WERI-Rb-1 (cell line): ENCODE results near the gene KLHL14.

ENCODE experiments used
- DNase-seq: peaks from one replicate; pipeline ENCODE4 v3.0.0-alpha.2; 2020
- H3K27ac ChIP-seq: fragments of 250-450 bp; sonication (Bioruptor Pico); 2 replicates; pipeline ENCODE4 v1.5.1; 2020; ENCODE audit warnings: mild to moderate bottlenecking, moderate library complexity
- H3K27me3 ChIP-seq: fragments of 250-450 bp; sonication (Bioruptor Pico); 2 replicates; pipeline ENCODE4 v1.5.1; 2021; ENCODE audit warnings: mild to moderate bottlenecking, low read depth, moderate library complexity; ENCODE audit not compliant: insufficient read depth, severe bottlenecking
- H3K36me3 ChIP-seq: fragments of 250-450 bp; sonication (Bioruptor Pico); 2 replicates; pipeline ENCODE4 v1.5.1; 2020; ENCODE audit warnings: mild to moderate bottlenecking, moderate library complexity
- H3K4me3 ChIP-seq: 2 replicates; pipeline ENCODE4 v1.5.1; 2011; ENCODE audit warnings: low read depth, mild to moderate bottlenecking, control low read depth, low read length
- H3K9me3 ChIP-seq: fragments of 250-450 bp; sonication (Bioruptor Pico); 2 replicates; pipeline ENCODE4 v1.5.1; 2021; ENCODE audit warnings: mild to moderate bottlenecking, moderate library complexity; ENCODE audit not compliant: severe bottlenecking
- TF ChIP-seq, protein P1 (sequence below): IDR thresholded peaks from 2 replicates; pipeline ENCODE4 v1.5.1; 2011; ENCODE audit warnings: low read depth, mild to moderate bottlenecking, control low read depth, inconsistent platforms, low read length

KLHL14 gene

DNA sequence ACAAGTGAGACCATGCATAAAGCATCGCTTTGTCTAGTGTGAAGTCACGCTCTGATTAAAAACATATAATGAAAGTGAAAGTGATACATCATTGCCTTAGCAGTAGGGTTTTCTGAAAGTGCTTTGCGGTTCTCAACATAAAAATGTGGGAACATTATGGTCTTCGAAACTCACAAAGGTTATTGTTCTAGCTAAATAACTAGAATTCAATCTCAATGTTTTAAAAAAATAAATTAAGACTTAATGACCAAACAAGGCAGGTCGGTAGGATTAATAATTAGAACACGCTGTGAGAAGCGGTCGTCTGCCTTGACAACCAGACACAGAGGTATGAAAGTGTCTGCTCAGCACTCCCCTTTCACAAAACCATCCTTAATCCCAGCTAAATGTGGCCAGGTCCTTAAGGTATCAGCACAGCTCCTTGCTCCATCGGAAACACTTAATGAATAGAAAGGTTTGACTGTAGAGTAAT lies 42.2 kb downstream of the KLHL14 start:
- Histone ChIP-seq H3K27ac (no peak overlapping the region), H3K4me3 (no peak overlapping the region), H3K36me3 (no peaks in the 10 kb centered on the region), H3K27me3 (peaks cover 5% of the 10 kb centered on the region), H3K9me3 (no peaks in the 10 kb centered on the region)
- no peak for DNase-seq
- TF ChIP-seq, protein P1, sequence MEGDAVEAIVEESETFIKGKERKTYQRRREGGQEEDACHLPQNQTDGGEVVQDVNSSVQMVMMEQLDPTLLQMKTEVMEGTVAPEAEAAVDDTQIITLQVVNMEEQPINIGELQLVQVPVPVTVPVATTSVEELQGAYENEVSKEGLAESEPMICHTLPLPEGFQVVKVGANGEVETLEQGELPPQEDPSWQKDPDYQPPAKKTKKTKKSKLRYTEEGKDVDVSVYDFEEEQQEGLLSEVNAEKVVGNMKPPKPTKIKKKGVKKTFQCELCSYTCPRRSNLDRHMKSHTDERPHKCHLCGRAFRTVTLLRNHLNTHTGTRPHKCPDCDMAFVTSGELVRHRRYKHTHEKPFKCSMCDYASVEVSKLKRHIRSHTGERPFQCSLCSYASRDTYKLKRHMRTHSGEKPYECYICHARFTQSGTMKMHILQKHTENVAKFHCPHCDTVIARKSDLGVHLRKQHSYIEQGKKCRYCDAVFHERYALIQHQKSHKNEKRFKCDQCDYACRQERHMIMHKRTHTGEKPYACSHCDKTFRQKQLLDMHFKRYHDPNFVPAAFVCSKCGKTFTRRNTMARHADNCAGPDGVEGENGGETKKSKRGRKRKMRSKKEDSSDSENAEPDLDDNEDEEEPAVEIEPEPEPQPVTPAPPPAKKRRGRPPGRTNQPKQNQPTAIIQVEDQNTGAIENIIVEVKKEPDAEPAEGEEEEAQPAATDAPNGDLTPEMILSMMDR, result no peak

DNA sequence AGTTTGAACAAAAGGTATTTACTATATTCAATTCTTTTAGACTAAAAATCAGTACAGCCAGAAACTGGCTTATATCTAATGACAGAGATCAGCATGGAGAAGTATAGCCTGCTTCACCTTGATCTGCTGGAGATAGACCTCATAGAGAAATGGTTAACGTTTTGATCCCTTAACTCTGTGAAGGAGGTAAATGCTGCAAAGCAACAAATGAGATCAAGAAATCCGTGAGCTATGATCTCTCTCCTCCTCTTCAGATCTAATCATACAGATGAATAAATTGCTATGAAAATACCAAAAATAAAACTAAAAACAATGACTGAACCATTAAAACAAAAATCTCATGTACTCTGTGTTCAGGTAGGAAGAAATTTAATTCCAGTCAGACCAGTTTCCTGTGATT lies 42.8 kb downstream of the KLHL14 start:
- H3K27ac ChIP-seq, result no peak overlapping the region
- H3K9me3 ChIP-seq, result no peaks in the 10 kb centered on the region
- no peak overlapping the region for H3K4me3 ChIP-seq
- DNase-seq, result no peak
- TF ChIP-seq, protein P1, result no peak
- H3K27me3 ChIP-seq, result peaks cover 5% of the 10 kb centered on the region
- H3K36me3 ChIP-seq, result no peaks in the 10 kb centered on the region

DNA sequence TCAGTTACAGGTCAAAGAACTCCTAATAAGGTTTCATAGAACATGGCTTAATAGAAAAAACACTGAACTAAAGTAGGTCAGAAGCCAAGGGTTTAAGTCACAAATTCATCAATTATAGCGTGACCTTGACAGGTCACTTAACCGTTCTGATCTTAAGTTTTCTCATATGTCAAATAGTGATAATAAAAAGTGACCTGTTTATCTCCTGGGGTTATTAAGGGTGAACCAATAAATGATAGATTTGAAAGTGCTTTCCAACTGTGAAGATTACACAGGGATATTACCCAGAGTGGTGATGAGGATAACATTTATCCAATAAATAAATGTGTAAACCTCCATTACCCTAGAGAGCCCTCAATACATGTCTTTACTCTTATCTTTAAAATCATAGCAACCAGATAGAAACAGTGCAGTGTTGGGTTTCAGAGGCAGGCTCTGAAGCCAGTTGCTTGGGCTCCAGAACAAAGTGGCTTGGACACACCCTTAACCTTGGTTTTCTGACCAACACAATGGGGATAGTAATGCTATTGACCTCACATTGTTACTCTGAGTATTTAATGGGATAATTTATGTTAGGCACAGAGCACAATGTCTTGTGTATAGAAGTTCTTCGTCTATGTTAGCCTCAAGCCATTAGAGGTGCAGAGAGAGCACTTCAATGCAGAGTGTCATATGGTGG lies 48.6 kb downstream of the KLHL14 start:
- Histone ChIP-seq H3K27ac (no peak overlapping the region), H3K36me3 (no peaks in the 10 kb centered on the region), H3K4me3 (no peak overlapping the region), H3K9me3 (no peaks in the 10 kb centered on the region), H3K27me3 (peaks cover 16% of the 10 kb centered on the region)
- TF ChIP-seq, protein P1, result no peak
- DNase-seq, result no peak

DNA sequence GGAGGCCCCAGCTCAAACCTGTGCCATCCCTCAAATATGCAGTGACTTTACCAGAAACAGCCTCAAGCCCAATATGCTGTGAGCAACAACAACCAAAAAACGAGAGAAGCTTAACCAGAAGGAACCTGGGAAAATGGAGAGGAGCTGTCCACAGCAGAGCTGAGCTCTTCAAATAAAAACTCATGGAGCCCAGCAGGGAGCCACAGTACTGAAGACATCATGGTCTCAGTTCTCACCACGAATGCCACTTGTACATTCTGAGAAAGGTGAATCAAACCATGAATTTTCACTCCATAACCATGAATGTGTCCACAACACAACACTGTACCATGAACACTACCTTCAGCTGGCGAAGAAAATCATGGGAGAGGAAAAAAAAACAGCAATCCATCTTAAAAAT lies 50.5 kb downstream of the KLHL14 start:
- H3K9me3 ChIP-seq, result no peaks in the 10 kb centered on the region
- H3K4me3 ChIP-seq, result no peak overlapping the region
- TF ChIP-seq, protein P1, result no peak
- peaks cover 15% of the 10 kb centered on the region for H3K27me3 ChIP-seq
- no peak overlapping the region for H3K27ac ChIP-seq
- DNase-seq, result no peak
- H3K36me3 ChIP-seq, result no peaks in the 10 kb centered on the region

DNA sequence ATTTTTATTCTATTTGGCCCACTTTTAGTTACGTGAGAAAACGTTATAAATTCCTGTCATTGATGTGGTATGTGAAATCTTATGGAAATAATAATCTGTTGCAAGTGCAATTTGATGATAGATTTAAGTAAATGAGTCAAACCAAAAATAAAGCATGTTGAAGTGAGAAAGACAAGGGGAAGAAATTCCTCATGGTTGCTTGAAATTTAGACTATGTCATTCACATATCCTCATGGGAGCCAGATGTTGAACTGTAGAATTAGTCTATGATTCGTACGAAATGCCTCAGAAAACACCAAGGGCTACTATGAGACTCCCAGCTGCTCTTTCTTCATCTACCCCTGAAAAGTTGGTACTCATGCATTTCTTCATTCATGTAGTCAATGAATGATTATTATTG lies 55.7 kb downstream of the KLHL14 start:
- Histone ChIP-seq H3K36me3 (no peaks in the 10 kb centered on the region), H3K9me3 (no peaks in the 10 kb centered on the region), H3K4me3 (no peak overlapping the region), H3K27me3 (peaks cover 15% of the 10 kb centered on the region), H3K27ac (no peak overlapping the region)
- TF ChIP-seq, protein P1, result no peak
- no peak for DNase-seq
